ENCODE measurements around the gene MORC4.
"Not testable (repeated sequence)": the region's sequence is repeated elsewhere in the genome, so short reads cannot be mapped to it uniquely, and the experiment has no call there.

The MORC4 gene

DNA sequence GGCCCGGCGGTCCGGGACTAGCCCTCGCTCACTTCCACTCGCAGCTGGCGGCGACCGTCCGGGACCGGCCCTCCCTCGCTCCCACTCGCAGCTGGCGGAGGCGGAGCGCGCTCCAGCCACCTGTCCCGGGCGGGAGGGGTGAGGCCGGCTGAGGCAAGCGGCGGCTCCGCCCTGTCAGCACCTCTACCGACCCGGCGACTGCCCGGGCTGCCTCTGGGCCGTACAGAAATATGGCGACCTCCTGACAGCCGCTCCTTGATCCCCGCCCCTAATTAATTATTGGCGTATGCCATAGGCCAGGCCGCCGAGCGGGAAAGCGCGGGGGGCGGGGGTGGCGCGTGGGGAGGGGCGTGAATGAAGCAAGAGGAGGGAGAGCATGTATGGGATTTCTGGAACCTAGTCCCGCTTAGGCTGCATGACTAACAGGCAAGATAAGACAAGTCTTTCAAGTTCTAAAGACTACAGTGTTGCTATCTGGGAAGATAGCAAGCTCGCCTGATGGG, at the start of gene MORC4:
MORC4 (minus strand) TSS at position 200 of the 503 bp plus-strand sequence. CDS start 243 bp downstream, outside the sequence.
- DNase-seq (ENCODE audit: low spot score) = peak; percentile 68

DNA sequence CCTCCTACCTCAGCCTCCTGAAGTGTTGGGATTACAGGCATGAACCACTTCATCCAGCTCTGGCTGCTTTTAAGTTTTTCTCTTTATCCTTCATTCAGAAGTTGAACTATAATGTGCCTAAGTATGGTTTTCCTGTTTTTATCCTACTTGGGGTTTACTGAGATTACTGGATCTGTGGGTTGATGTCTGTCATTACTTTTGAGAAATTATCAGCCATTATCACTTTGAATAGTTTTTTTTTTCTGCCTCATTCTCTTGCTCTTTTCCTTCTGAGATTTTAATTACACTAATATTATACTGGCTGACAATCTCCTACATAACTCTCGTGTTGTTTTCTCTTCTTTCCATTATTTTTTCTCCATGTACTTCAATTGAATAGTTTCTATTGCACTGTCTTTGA, 47.6 kb upstream of the MORC4 start:
- no peak for DNase-seq (ENCODE audit: low spot score)

DNA sequence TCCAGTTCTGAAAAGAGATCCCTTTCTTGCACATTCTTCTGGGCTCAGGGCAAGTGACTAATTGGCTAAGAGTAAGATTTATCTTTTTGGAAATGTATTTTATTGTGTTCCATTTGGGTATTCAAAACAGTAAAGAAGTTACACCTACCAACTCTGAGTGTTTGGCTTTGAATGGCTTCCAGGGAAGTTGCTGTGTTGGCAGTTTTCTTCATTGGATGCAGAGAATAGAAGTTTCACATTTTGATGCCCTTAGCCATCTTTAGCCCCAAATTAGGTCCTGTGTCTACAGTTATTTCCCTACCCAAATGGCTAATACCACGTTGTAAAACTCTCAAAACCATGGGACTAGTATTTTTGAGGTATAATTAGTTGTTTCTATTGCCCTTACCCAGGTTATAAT, 29.7 kb upstream of the MORC4 start:
- DNase-seq (ENCODE audit: low spot score) = no peak

DNA sequence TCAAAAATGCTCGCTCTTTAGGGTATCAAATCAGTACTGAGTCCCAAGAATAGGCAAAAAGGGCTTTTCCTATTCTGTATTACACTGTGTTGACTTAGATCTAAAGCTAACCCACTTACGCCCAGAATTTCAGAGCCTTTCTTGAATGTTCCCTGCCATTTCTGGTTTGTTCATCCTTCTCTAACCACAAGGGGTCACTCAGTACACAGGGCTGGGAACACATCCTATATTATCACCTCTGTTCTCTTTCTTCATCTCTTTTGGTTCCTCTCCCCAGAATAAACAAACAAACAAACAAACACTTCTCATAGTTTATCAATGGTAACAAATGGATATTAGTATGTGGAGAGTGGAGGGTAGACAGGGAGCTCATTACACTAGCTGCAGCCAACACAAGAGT, 25.5 kb upstream of the MORC4 start:
- no peak for DNase-seq (ENCODE audit: low spot score)

DNA sequence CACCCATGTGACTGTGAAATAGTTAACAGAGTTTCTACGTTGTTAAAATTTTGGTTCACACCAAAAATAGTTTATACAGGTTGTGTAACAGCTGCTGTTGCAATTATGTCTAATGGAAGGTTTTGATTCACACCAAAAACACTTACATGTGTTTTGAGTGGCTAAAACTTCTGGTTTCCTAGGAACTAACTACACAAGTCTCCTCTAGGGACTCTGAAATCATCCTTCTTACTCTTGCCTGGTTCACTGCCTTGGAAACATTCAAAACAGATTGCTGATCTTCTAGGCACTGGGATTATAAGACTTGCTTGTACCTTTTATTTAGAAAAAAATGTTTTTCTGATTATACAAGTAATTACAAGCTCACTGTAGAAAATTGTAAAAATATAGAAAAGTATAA, 14.9 kb upstream of the MORC4 start:
- DNase-seq (ENCODE audit: low spot score) = no peak

DNA sequence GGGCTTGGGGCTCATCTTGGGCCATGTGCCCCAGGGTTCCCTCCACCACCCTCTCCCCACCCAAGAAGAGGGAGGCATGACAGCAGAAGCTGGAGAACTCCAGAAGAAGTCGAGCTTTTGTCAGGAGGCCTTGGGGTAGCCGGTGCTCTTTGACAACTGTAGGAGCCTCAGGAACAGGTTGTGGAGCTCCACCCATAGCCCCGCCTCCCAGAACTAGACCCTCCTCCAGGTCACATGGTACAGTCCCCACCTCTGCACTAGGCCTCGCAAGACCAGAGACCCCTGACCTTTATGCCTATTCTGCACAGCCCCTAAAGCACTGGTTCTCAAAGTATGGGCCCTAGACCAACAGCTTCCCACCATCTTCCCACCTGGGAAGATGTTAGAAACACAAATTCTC, 8.0 kb upstream of the MORC4 start:
- DNase-seq (ENCODE audit: low spot score) = no peak

DNA sequence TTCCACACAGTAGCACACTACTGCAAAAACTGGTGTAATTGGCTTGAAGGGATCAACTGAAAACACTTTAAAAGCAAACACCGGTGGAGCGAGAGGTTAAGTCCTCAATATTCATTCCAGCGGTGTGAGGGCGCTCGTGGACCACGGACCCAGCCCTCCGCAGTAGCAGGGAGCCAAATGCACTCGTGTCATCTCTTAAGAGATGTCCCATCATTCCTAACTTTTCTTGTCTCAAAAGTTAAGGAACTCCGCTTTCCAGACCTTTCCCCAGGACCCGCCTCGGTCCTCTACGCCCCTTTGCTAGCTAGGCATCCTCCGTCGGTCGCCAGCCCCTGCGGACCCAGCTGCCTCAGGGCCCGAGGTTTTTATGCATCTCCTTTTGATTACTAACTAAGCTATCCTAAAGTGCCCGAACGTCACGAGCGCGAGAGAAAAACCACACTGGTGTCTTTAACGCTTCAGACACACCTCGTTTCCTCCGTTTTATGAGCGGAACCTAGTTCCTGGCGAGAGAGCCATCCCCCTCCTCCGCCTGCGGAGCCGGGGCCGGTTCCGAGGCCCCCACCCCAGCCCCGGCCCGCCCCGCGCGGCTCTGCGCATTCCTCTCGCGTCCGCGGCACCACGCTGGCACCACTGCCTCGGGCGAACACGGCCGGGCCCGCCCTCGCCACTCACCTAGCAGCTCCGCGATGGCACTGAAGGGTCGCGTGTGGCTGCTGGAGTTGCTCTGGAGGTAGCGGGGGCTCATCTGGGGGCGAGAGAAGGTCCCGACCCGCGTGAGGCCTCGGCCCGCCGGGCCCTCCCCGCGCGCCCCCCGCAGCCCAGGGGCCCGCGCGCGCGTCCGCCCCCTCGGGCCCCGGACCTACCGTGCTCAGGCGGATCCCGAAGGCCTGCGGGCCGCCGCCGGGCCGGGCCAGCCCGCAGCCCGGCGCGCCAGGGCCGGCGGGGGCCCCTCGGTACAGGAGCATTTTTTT, 723 bp downstream of the MORC4 start:
- DNase-seq (ENCODE audit: low spot score) = peak; percentile 45

DNA sequence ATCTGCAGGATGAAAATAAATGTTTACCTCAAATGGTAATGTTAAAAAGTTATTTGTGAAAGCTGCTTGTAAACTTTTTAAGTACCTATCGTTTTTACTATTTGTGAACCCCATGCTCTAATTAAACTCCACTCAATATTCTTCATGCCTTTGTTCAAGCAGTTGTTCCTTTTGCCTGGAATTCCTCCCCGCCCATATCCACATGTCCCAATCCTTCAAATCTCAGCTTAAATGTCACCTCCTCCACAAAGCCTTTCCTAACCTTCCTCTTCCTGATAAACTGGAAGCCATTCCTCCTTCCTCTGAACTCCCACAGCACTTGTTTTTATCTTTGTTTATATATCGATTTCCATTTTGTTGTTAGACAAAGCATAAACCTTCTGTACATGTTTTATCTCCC, 2.4 kb downstream of the MORC4 start:
- no peak for DNase-seq (ENCODE audit: low spot score)

DNA sequence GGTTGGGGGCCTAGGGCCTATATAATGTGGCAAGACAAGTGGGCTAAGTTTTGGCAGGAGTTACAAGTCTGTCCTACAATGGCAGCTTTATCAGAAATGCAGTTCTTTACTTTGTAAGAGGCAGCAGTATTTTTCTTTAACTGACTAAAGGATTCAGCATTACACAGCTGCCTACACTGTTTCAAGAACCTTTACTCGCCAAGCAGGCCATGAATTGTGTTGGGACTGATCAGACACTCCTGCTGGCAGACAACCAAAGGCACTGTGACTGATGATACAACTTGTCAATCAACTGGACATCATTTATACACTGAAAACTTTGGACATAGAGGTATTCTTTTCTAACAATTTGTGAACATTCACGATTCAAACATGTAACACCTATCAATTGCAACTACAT, 4.3 kb downstream of the MORC4 start:
- no peak for DNase-seq (ENCODE audit: low spot score)

DNA sequence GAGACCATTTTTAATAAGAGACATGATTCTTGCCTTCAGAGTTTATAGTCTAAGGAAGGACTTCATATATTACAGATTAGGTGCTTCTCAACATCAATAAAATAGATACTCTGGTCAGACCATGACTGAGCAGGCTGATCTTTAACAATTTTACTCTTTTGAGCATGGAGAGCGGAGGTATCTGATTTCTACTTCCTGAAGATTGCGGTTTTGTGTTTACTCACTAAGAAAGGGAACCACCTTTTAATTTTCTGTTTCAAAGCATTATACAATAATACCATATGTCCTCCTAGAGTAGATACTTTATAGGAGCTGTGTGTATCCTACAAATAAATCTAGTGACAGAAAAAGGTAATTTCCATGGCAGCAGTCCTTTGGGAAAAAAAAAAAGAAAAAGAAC, 12.5 kb downstream of the MORC4 start:
- DNase-seq (ENCODE audit: low spot score) = no peak

DNA sequence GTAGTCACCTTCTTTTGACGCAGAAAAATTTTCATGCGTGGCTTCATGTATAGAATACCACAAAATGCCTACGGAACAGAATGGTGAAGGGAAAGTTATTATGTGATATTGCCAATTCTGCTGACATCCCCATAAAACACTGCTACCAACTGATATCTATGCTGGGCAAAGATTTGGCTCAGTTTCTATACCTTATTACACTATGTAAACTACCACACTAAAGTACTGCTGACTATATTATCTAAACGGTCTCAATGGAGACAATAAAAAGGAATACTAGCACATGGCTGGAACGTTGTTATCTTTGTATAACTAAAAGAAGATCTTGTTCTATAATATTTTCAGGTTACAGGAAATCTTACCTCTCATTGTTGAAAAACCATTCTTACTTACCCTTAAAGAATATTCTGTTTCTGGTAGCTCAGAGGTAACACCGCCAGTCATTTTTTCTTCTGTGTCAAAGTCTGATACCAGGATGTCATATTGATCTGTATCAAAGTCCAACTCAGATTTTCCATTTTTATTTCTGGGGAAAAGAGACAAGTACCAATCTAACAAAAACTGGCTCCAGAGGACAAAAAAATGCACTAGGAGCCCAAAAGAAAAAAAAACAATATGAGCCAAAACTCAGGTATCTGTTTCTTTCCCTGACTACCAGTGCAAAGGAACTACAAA, 18.9 kb downstream of the MORC4 start:
- DNase-seq (ENCODE audit: low spot score) = no peak

DNA sequence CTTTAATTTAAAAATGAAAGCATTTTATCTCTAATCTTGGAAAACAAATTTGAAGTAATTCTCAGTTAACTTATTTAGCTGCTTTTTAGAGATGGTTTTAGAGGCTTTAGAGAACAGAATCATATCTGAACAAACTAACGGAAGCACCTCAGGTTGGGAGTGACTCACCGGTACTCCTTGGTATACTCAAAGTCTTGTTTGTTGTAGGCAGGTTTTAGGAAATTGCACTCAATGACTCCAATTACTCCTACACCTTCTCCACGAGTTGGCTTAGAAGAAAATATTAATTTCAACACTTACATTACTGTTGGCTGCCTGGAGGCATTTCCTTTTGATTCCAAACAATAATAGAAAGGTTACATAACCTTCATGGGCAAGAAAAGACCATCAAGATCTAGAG, 23.6 kb downstream of the MORC4 start:
- no peak for DNase-seq (ENCODE audit: low spot score)

DNA sequence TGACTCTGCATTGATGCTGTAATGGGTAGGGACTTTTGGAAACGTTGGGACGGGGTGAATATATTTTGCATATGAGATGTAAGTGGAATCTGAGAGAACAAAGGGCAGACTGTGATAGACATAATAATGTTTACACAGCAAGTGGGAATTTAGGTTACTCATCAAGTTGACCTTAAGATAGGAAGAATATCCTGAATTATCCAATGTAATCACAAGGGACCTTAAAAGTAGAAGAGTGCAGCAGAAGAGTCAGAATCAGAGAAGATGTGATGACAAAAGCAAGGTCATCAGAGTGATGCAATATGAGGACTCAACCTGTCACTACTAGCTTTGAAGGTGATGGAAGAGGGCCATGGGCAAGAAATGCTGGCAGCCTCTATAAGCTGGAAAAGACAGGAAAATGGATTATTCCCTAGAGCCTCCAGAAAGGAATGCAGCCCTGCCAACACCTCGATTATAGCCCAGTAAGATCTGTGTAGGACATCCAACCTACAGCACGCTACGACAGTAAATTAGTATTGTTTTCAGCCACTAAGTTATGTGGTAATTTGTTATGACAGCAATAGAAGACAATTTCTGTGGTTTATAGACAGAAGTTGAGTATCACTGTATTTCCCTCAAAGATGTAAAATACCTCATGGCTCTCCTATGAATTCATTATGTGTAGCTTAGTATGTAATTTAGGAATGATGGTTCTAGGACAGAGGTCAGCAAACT, 26.4 kb downstream of the MORC4 start:
- no peak for DNase-seq (ENCODE audit: low spot score)

DNA sequence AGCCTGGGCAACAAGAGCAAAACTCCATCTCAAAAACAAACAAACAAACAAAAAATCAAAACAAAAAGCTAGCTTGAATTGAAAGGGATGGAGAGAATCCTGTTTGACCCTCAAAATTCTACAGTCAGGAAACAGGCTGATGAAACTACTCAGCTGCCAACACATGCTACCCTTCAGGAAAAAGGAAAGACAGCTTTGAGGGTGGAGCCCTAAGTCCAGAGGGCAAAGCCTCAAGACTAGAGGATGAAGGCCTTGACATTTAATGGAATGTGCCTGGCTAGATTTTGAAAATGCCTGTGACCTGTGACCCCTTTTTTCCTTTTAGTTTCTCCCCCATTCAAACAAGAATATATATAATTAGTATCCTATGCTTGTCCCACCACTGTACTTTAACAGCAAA, 27.1 kb downstream of the MORC4 start:
- DNase-seq (ENCODE audit: low spot score) = no peak

DNA sequence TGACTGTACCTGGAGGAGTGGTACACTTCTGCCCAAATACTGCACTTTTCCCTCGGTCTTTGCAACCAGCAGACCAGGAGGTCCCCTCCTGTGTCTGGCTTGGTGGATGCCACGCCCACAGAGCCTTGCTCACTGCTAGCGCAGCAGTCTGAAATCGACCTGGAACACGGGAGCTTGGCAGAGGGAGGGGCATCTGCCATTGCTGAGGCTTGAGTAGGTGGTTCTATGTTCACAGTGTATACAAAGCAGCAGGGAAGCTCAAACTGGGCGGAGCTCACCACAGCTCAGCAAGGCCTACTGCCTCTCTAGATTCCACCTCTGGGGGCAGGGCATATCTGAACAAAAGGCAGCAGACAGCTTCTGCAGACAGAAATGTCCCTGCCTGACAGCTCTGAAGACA, 33.5 kb downstream of the MORC4 start:
- DNase-seq (ENCODE audit: low spot score) = not testable (repeated sequence)

DNA sequence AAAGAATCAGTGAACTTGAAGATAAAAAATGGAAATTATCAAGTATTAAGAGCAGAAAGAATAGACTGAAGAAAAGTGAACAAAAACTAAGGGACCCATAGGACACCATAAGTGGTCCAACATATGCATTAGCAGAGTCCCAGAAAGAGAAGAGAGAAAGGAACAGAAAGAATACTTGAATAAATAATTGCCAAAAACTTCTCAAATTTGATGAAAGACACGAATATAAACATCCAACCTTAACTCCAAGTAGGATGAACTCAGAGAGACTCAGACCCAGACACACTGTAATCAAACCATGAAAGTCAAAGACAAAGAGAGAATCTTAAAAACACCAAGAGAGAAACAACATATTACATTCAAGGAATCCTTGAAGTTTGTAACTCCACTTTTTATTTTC, 35.7 kb downstream of the MORC4 start:
- DNase-seq (ENCODE audit: low spot score) = no peak

DNA sequence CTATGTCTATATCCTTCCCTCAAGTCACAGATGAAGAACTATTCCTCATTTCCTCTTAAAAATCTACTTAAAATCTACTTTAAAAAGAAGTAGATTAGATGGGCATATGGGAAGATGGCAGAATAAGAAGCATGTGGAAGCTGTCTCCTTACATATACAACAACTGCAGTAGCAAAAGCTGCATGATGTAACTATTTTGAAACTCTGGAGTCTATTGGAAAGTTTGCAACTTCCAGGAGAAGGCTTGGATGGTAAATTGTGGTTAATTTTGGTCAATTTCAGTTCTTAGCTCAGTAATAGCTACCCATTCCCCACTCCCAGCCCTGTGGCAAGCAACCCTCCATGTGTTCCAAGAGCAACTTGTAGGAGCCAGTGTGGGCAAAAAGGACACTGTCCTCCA, 36.9 kb downstream of the MORC4 start:
- DNase-seq (ENCODE audit: low spot score) = no peak

DNA sequence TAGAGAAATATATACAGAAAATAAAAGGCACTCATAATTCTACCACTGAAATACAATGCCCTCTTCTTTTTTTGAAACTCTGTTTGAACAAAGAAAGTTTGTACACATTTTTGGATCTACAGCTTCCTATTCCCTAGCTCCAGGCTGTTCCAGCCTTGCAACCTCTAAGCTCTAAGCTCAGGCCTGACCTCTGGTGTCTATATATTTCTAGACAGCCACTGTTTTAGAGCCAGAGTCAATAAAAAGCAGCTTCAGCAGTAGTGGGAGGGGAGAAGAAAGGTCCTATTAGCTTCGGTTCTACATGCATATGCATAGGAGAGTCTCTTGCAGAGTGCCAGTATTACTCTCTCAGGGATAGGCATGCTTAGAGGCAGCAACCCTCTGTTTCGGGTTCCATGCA, 40.1 kb downstream of the MORC4 start:
- no peak for DNase-seq (ENCODE audit: low spot score)

DNA sequence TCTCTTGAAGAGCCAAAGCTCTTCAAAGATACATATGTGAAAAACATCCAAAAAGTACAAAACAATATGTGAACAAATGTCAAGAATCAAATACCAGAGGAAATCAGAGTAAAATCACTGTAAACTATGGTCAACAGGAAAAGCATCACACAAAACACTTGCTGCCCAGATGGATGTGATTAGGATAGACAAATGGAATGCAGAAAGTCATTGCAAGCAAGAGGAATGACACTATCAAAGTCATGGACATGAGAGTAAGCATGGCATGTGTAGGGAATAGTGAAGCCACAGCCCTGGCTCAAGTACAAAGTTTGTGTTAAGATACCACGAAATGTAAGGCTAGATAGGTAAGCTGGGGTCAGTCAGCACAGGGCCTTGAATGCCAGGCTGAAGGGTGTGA, 42.2 kb downstream of the MORC4 start:
- DNase-seq (ENCODE audit: low spot score) = no peak

DNA sequence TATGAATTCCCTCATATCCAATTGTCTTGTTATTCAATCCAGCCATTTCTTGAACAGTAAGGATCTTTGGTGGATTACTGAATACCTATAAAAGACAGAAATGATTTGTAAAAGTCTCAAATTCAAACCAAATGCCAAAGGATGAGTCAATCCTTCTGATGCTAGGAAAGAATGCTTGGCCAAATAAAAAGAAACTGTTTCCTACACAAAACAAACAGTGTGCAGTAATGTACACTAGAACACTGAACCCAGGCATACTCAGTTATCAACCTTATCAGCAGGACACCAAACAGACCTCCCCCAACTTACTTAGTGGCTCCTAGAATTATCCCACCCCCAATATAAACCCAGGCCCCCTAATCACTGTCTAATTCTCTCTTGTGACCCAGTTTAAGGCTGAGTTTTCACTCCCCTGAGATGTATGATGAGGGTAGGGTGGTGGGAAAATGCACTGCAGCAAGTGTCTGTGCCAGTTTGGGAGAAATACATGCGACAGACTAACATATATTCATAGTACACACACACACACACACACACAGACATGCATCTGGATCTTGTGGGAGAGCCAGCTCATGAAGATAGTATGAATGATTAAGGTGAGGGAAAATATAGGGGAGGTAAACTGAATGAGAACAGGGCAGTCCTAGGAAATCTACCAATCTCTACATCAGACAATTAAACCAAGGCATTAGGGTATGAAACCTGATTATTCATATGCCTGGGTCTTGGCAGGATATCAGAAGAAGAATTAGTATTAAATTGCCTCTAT, 44.8 kb downstream of the MORC4 start:
- DNase-seq (ENCODE audit: low spot score) = no peak

DNA sequence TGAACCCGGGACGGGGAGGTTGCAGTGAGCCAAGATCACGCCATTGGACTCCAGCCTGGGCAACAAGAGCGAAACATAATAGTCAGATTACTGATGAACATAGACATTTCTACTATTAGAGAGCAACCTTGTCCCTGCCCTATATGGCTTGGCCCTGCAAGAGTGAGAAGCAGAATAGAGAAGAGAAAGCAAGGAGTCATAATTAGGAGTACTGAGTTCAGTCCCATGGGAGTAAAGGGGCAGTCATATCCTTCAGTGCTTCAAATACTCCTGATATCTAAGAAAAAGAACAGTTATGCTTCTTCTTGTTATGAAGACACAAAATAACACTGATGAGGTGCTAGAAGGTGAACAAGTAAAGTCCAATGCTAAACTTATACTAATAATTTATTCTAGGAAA, 46.0 kb downstream of the MORC4 start:
- DNase-seq (ENCODE audit: low spot score) = no peak

DNA sequence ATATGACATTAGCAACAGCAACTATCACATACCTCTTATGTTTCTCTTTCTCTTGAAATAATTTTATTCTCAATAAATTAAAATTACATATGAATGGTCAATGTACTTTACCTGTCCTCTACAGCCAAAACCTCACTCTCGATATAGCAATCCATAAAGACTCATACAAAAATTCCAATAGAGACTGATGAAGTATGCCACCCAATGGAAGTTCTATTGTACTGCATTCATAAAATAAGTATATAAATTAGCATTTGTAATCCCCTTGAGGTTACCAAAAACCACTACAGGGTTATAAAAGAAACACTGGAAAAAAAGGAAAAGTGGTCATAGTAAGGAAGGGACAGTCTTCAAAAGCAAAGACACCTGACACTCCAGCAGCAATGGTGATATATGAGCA, 47.0 kb downstream of the MORC4 start:
- no peak for DNase-seq (ENCODE audit: low spot score)
